ENCODE measurements around the gene CST9. TPM values are rescaled to one million over a fixed set of nuclear protein-coding genes. Genes with fewer than 3 reads are reported as not detected.

Gene CST9
- total and polyA plus RNA-seq, 2 donors (not counting 3 experiments of a cell fraction or from before 2014, with no cell fraction given), result not detected

- ChIA-PET POLR2A (no interaction called here), CTCF (no interaction called here)
- DNase-seq (ENCODE audit: low read depth, low spot score), result no peak
- H3K4me2 ChIP-seq (ENCODE audit: insufficient read depth, low read length), result no peak overlapping the region
- no peak overlapping the region for H3K27ac ChIP-seq (ENCODE audit: insufficient read depth, low read depth, low read length)
- TF ChIP-seq EZH2 (IDR thresholded peaks at IDR 0.05; ENCODE audit: borderline replicate concordance, low read depth, low read length, severe bottlenecking) (no peak), MAX (IDR thresholded peaks at IDR 0.05; ENCODE audit: insufficient read depth, insufficient read length) (no peak), FOS (IDR thresholded peaks at IDR 0.05; ENCODE audit: borderline replicate concordance, insufficient read depth, low read length) (no peak), GATA2 (IDR thresholded peaks at IDR 0.05; ENCODE audit: insufficient read depth, insufficient read length, low read depth, low read length) (no peak), POLR2AphosphoS5 (IDR thresholded peaks at IDR 0.05; ENCODE audit: insufficient read depth, low read depth, low read length) (no peak), JUN (IDR thresholded peaks at IDR 0.05; ENCODE audit: borderline replicate concordance, insufficient read depth, insufficient read length, low read depth) (no peak)
- no peak overlapping the region for H3K9ac ChIP-seq (replicated peaks; ENCODE audit: extremely low read depth, insufficient read depth, low read length)
- FAIRE-seq, result no peak
- H3K9me3 ChIP-seq (replicated peaks; ENCODE audit: control insufficient read depth, insufficient read depth, low read length), result no peaks in the 10 kb centered on the region
- no peaks in the 10 kb centered on the region for H3K36me3 ChIP-seq (ENCODE audit: control insufficient read depth in 2 of 2, extremely low read depth in 1 of 2, insufficient read depth in 2 of 2, low read length in 2 of 2)
- no TSS peak for BruUV-seq (replicated peaks)
- H3K9me1 ChIP-seq (replicated peaks; ENCODE audit: control insufficient read depth, extremely low read depth, insufficient read depth, low read length), result no peaks in the 10 kb centered on the region
- dilution Hi-C loops (cut with MboI; ENCODE audit: extremely low pct_ligation_motif_present, low sequenced_read_pairs), result no loop called here
- no peaks in the 10 kb centered on the region for H3K27me3 ChIP-seq (ENCODE audit: control insufficient read depth in 2 of 2, insufficient read depth in 2 of 2, low read length in 2 of 2)
- intact Hi-C loops (cut with micrococcal nuclease), result no loop called here
- no peaks in the 10 kb centered on the region for H3K79me2 ChIP-seq (ENCODE audit: control insufficient read depth, insufficient read depth, low read length)
- H3K4me3 ChIP-seq (replicated peaks in 1 of 3; ENCODE audit: insufficient read depth in 1 of 3, low read depth in 1 of 3, low read length in 3 of 3), result no peak overlapping the region
- no peaks in the 10 kb centered on the region for H3K4me1 ChIP-seq (ENCODE audit: control insufficient read depth, extremely low read depth, insufficient read depth, low read length)
- H2AFZ ChIP-seq (ENCODE audit: low read depth, low read length), result no peak overlapping the region
- H4K20me1 ChIP-seq (replicated peaks; ENCODE audit: control insufficient read depth, extremely low read depth, insufficient read depth, low read length), result no peaks in the 10 kb centered on the region
Measured at GRCh38 chr20:23585808-23586734, 19.6 kb downstream of the CST9 start.

GRCh38 chr20:23585449-23585807 is 20.3 kb downstream of the CST9 start:
- Histone ChIP-seq H3K9me3 (replicated peaks; ENCODE audit: control insufficient read depth, insufficient read depth, low read length) (no peaks in the 10 kb centered on the region), H3K36me3 (ENCODE audit: control insufficient read depth in 2 of 2, extremely low read depth in 1 of 2, insufficient read depth in 2 of 2, low read length in 2 of 2) (no peaks in the 10 kb centered on the region), H3K79me2 (ENCODE audit: control insufficient read depth, insufficient read depth, low read length) (no peaks in the 10 kb centered on the region), H3K9me1 (replicated peaks; ENCODE audit: control insufficient read depth, extremely low read depth, insufficient read depth, low read length) (no peaks in the 10 kb centered on the region), H3K27me3 (ENCODE audit: control insufficient read depth in 2 of 2, insufficient read depth in 2 of 2, low read length in 2 of 2) (no peaks in the 10 kb centered on the region), H3K4me2 (ENCODE audit: insufficient read depth, low read length) (no peak overlapping the region), H3K27ac (ENCODE audit: insufficient read depth, low read depth, low read length) (no peak overlapping the region), H4K20me1 (replicated peaks; ENCODE audit: control insufficient read depth, extremely low read depth, insufficient read depth, low read length) (no peaks in the 10 kb centered on the region), H3K4me3 (replicated peaks in 1 of 3; ENCODE audit: insufficient read depth in 1 of 3, low read depth in 1 of 3, low read length in 3 of 3) (no peak overlapping the region), H3K4me1 (ENCODE audit: control insufficient read depth, extremely low read depth, insufficient read depth, low read length) (no peaks in the 10 kb centered on the region), H2AFZ (ENCODE audit: low read depth, low read length) (no peak overlapping the region), H3K9ac (replicated peaks; ENCODE audit: extremely low read depth, insufficient read depth, low read length) (no peak overlapping the region)
- FAIRE-seq (no peak), DNase-seq (ENCODE audit: low read depth, low spot score) (no peak)
- no TSS peak for BruUV-seq (replicated peaks)
- CTCF ChIA-PET, result no interaction called here
- dilution Hi-C loops (cut with MboI; ENCODE audit: extremely low pct_ligation_motif_present, low sequenced_read_pairs), result no loop called here
- POLR2A ChIA-PET, result no interaction called here
- TF ChIP-seq POLR2AphosphoS5 (IDR thresholded peaks at IDR 0.05; ENCODE audit: insufficient read depth, low read depth, low read length) (no peak), FOS (IDR thresholded peaks at IDR 0.05; ENCODE audit: borderline replicate concordance, insufficient read depth, low read length) (no peak), EZH2 (IDR thresholded peaks at IDR 0.05; ENCODE audit: borderline replicate concordance, low read depth, low read length, severe bottlenecking) (no peak), GATA2 (IDR thresholded peaks at IDR 0.05; ENCODE audit: insufficient read depth, insufficient read length, low read depth, low read length) (no peak), MYC (IDR thresholded peaks at IDR 0.05; ENCODE audit: low read depth, low read length) (no peak), POLR2A (IDR thresholded peaks at IDR 0.05; ENCODE audit: low read depth, low read length) (no peak), JUN (IDR thresholded peaks at IDR 0.05; ENCODE audit: borderline replicate concordance, insufficient read depth, insufficient read length, low read depth) (no peak), MAX (IDR thresholded peaks at IDR 0.05; ENCODE audit: insufficient read depth, insufficient read length) (no peak), CTCF (IDR thresholded peaks at IDR 0.05; ENCODE audit: extremely low read depth in 1 of 2, insufficient read depth in 1 of 2, low read depth in 1 of 2, low read length in 2 of 2) (no peak)
- intact Hi-C loops (cut with micrococcal nuclease), result no loop called here

Measured in endothelial cell of umbilical vein (primary cell).